Parathyroid adenoma (tissue), 2 donors: ENCODE measurements around the gene ADARB2.
A peak's percentile ranks its signal among the peaks of the same experiment; 100 is the strongest.

Source experiments
- H2AFZ ChIP-seq: fragments of 300-600 bp; sonication (generic); one replicate; pipeline ENCODE4 v1.7.0; 2017; ENCODE audit warnings: antibody characterized with exemption, mild to moderate bottlenecking
- H3K27ac ChIP-seq: fragments of 300-600 bp; sonication (generic); one replicate; pipeline ENCODE4 v1.7.0; 2017
- H3K27me3 ChIP-seq: fragments of 300-600 bp; sonication (generic); one replicate; pipeline ENCODE4 v1.7.0; 2017; ENCODE audit warnings: low read length; ENCODE audit not compliant: control insufficient read depth, insufficient read depth
- H3K36me3 ChIP-seq: fragments of 300-600 bp; sonication (generic); one replicate; pipeline ENCODE4 v1.7.0; 2017; ENCODE audit warnings: low read length; ENCODE audit not compliant: control insufficient read depth, insufficient read depth
- H3K4me1 ChIP-seq: fragments of 300-600 bp; sonication (generic); one replicate; pipeline ENCODE4 v1.7.0; 2017; ENCODE audit warnings: control low read depth
- H3K4me2 ChIP-seq: fragments of 300-600 bp; sonication (generic); one replicate; pipeline ENCODE4 v1.7.0; 2017; ENCODE audit warnings: low read length
- H3K4me3 ChIP-seq: fragments of 300-600 bp; sonication (generic); one replicate; pipeline ENCODE4 v1.7.0; 2017; ENCODE audit warnings: low read depth, low read length
- H3K79me2 ChIP-seq: fragments of 300-600 bp; sonication (generic); one replicate; pipeline ENCODE4 v1.7.0; 2017; ENCODE audit warnings: control low read depth
- H3K9ac ChIP-seq: fragments of 300-600 bp; sonication (generic); one replicate; pipeline ENCODE4 v1.7.0; 2017; ENCODE audit warnings: mild to moderate bottlenecking
- H3K9me3 ChIP-seq: fragments of 300-600 bp; sonication (generic); one replicate; pipeline ENCODE4 v1.7.0; 2017; ENCODE audit warnings: low read length; ENCODE audit not compliant: control insufficient read depth
- TF ChIP-seq, protein P1 (sequence below): fragments of 300-600 bp; sonication (generic); IDR thresholded peaks from one replicate; pipeline ENCODE4 v1.7.0; 2017; ENCODE audit warnings: antibody characterized with exemption, mild to moderate bottlenecking
- donor health status: primary hyperparathyroidism.

ADARB2 gene

DNA sequence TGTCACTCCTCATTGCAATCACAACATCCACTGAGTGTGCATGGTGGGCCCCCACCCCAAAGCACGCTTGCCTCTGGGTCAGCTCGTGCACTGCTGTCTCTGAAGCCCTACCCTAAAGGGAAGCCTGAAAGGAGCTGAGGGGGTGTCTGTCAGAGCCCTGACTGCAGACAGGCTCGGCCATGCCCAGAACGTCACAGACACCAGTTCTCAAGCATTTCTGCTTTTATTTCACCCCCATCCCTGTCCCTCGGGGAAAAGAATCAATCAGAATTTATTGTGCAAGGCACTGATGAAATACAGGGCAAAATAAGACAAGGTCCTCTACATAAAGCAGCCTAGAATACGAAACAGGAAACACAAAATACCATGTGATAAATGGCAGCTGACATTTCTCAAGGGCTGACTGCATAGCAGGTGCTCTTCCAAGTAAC is 449.3 kb downstream of the ADARB2 start:
- H3K4me2 ChIP-seq: no peak overlapping the region
- H3K36me3 ChIP-seq: no peaks in the 10 kb centered on the region
- no peak overlapping the region for H3K9ac ChIP-seq
- H3K4me1 ChIP-seq: peaks cover 11% of the 10 kb centered on the region
- H3K27me3 ChIP-seq: no peaks in the 10 kb centered on the region
- peak overlapping the region; percentile 2 for H2AFZ ChIP-seq
- no peak overlapping the region for H3K4me3 ChIP-seq
- H3K79me2 ChIP-seq: no peaks in the 10 kb centered on the region
- no peak overlapping the region for H3K27ac ChIP-seq
- TF ChIP-seq, protein P1, sequence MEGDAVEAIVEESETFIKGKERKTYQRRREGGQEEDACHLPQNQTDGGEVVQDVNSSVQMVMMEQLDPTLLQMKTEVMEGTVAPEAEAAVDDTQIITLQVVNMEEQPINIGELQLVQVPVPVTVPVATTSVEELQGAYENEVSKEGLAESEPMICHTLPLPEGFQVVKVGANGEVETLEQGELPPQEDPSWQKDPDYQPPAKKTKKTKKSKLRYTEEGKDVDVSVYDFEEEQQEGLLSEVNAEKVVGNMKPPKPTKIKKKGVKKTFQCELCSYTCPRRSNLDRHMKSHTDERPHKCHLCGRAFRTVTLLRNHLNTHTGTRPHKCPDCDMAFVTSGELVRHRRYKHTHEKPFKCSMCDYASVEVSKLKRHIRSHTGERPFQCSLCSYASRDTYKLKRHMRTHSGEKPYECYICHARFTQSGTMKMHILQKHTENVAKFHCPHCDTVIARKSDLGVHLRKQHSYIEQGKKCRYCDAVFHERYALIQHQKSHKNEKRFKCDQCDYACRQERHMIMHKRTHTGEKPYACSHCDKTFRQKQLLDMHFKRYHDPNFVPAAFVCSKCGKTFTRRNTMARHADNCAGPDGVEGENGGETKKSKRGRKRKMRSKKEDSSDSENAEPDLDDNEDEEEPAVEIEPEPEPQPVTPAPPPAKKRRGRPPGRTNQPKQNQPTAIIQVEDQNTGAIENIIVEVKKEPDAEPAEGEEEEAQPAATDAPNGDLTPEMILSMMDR: no peak
- H3K9me3 ChIP-seq: no peaks in the 10 kb centered on the region

DNA sequence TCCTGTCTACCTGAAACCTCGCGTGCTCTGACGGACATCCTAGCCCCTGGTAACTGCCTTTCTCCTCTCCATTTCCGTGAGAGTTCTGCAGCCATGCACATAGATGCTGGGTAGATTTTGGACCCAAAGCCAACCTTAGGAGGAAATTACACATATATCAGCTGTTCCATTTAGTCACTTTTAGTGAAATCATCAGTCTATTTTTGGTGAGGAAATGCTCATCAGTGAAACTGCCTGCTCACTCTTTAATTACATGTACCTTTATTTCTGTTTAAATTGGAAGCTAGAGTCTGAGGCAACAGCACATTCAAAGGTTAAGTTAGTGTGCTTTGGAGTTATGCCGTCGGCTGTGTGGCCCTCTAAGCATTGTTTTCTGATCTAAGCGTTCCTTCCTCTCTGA is 449.8 kb downstream of the ADARB2 start:
- Histone ChIP-seq H3K4me3 (no peak overlapping the region), H3K79me2 (no peaks in the 10 kb centered on the region), H3K27me3 (no peaks in the 10 kb centered on the region), H3K4me2 (no peak overlapping the region), H3K9ac (no peak overlapping the region), H3K36me3 (no peaks in the 10 kb centered on the region), H3K4me1 (peaks cover 8% of the 10 kb centered on the region), H3K9me3 (no peaks in the 10 kb centered on the region), H2AFZ (peak overlapping the region; percentile 2), H3K27ac (no peak overlapping the region)
- TF ChIP-seq, protein P1: no peak

DNA sequence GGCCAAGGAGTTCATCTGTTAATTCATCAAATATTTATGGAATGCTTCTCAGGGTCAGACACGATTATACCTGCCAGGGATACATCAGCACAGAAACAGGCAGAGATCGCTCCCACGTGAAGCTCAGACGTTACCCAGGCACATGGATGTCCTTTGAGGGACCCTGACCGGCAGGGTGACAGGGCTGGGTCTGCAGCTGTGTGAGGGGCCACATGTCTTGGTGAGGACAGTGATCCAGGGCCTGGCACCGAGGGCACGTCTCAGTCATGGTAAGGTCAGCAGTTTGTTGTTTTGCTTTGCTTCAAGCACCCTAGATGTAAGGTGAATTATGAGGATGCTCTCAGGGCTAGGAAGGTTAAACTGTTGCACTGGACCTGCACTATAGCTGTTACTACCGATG is 453.2 kb downstream of the ADARB2 start:
- Histone ChIP-seq H3K27me3 (no peaks in the 10 kb centered on the region), H3K79me2 (no peaks in the 10 kb centered on the region), H2AFZ (no peak overlapping the region), H3K27ac (no peak overlapping the region), H3K9me3 (no peaks in the 10 kb centered on the region), H3K4me1 (peaks cover 6% of the 10 kb centered on the region), H3K4me3 (no peak overlapping the region), H3K4me2 (no peak overlapping the region), H3K9ac (no peak overlapping the region), H3K36me3 (no peaks in the 10 kb centered on the region)
- TF ChIP-seq, protein P1: no peak

DNA sequence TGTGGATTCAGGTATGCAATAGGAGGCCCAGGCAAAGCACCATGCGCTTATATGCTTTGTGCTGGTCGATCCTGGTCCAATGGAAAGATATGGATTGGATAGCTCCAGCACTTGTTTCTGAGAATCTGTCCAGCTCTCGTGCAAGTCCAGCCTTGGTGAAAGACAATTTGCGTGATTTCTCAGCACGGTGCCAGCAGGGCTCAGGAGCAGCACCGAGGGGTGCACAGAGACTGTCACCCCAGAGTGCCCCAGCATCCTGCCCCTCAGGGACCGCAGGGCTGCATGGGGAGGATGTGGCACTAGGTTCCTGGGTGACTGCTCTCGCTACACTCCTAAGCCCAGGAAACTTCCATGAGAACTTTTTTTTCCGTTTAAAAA is 455.9 kb downstream of the ADARB2 start:
- Histone ChIP-seq H3K27me3 (no peaks in the 10 kb centered on the region), H3K27ac (no peak overlapping the region), H3K4me3 (no peak overlapping the region), H3K79me2 (no peaks in the 10 kb centered on the region), H3K9me3 (no peaks in the 10 kb centered on the region), H3K4me2 (no peak overlapping the region), H3K9ac (no peak overlapping the region), H3K36me3 (no peaks in the 10 kb centered on the region), H3K4me1 (no peaks in the 10 kb centered on the region), H2AFZ (no peak overlapping the region)
- TF ChIP-seq, protein P1: no peak
